ENCODE results near the gene CBX5. TPM values are rescaled to one million over a fixed set of nuclear protein-coding genes. Genes with fewer than 3 reads are reported as not detected.

Gene CBX5
- total and polyA plus RNA-seq, 9 of the 15 experiments (the other 6 are each of a cell fraction or from before 2014, with no cell fraction given), result 32.6 to 102 (median 59.2) TPM

DNA sequence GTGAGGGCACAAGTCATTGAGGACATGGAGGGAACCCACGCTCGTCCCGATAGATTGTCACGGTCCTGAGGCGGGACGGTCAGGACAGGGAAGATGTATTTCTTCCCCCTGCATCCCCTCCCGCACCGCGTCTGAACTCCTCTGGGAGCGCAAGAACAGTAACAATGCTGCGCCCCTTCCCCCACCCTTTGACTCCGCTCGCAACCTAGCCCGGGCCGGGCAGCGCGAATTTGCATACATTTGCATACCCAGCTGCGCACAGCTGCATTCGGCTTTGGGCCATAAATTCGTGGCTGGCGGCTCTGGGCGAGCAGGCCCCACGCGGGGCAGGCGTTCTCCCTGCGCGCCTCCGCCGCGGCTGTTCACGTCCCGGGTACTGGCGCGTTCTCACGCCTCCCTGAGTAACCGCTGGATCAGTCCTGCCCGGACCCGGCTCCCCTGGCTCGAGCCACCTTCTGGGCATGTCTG is 62.1 kb downstream of the CBX5 start (continued):
- TF ChIP-seq ZNF224 (CRISPR knock-in tag; IDR thresholded peaks at IDR 0.05), result no peak
- TF ChIP-seq PCBP1 (IDR thresholded peaks at IDR 0.05; ENCODE audit: low read depth, low read length, poor library complexity, severe bottlenecking), result peak; percentile 38
- TF ChIP-seq SMAD1 (IDR thresholded peaks at IDR 0.05; ENCODE audit: low read depth, low read length, partially characterized antibody), result no peak
- no peak for TF ChIP-seq TCF7L2 (IDR thresholded peaks at IDR 0.05; ENCODE audit: low read depth, low read length)
- TF ChIP-seq, protein P1, sequence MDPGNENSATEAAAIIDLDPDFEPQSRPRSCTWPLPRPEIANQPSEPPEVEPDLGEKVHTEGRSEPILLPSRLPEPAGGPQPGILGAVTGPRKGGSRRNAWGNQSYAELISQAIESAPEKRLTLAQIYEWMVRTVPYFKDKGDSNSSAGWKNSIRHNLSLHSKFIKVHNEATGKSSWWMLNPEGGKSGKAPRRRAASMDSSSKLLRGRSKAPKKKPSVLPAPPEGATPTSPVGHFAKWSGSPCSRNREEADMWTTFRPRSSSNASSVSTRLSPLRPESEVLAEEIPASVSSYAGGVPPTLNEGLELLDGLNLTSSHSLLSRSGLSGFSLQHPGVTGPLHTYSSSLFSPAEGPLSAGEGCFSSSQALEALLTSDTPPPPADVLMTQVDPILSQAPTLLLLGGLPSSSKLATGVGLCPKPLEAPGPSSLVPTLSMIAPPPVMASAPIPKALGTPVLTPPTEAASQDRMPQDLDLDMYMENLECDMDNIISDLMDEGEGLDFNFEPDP (CRISPR knock-in tag; IDR thresholded peaks at IDR 0.05), result no peak
- TF ChIP-seq SMARCC2 (IDR thresholded peaks at IDR 0.05; ENCODE audit: low read depth), result no peak
- TF ChIP-seq, protein P2, sequence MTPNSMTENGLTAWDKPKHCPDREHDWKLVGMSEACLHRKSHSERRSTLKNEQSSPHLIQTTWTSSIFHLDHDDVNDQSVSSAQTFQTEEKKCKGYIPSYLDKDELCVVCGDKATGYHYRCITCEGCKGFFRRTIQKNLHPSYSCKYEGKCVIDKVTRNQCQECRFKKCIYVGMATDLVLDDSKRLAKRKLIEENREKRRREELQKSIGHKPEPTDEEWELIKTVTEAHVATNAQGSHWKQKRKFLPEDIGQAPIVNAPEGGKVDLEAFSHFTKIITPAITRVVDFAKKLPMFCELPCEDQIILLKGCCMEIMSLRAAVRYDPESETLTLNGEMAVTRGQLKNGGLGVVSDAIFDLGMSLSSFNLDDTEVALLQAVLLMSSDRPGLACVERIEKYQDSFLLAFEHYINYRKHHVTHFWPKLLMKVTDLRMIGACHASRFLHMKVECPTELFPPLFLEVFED (CRISPR knock-in tag; conservative IDR thresholded peaks at IDR 0.05), result no peak
- TF ChIP-seq STAT5A (IDR thresholded peaks at IDR 0.05; ENCODE audit: borderline replicate concordance, low read length), result no peak
